ENCODE data around the gene NRXN3. TPM values are rescaled to one million over a fixed set of nuclear protein-coding genes. Genes with fewer than 3 reads are reported as not detected.

The NRXN3 gene
- total RNA-seq, 1 experiment from 2014 or later = not detected

- no peak for DNase-seq (ENCODE audit: low spot score)
- in situ Hi-C loops (cut with HindIII; ENCODE audit: low sequenced_read_pairs) = no loop called here
Measured at GRCh38 chr14:79596551-79596950, 1426.4 kb downstream of the NRXN3 start.

GRCh38 chr14:79597566-79597965 is 1427.4 kb downstream of the NRXN3 start:
- in situ Hi-C loops (cut with HindIII; ENCODE audit: low sequenced_read_pairs) = no loop called here
- no peak for DNase-seq (ENCODE audit: low spot score)

- DNase-seq (ENCODE audit: low spot score) = no peak
- in situ Hi-C loops (cut with HindIII; ENCODE audit: low sequenced_read_pairs) = no loop called here
Measured at GRCh38 chr14:79598339-79598738, 1428.2 kb downstream of the NRXN3 start.

GRCh38 chr14:79599239-79599638 is 1429.1 kb downstream of the NRXN3 start:
- no peak for DNase-seq (ENCODE audit: low spot score)
- in situ Hi-C loops (cut with HindIII; ENCODE audit: low sequenced_read_pairs) = no loop called here

- DNase-seq (ENCODE audit: low spot score) = peak; percentile 92
- in situ Hi-C loops (cut with HindIII; ENCODE audit: low sequenced_read_pairs) = no loop called here
Measured at GRCh38 chr14:79600406-79600805, 1430.2 kb downstream of the NRXN3 start.

- in situ Hi-C loops (cut with HindIII; ENCODE audit: low sequenced_read_pairs) = no loop called here
- DNase-seq (ENCODE audit: low spot score) = peak; percentile 43
Measured at GRCh38 chr14:79601579-79601978, 1431.4 kb downstream of the NRXN3 start.

GRCh38 chr14:79602045-79602444 is 1431.9 kb downstream of the NRXN3 start:
- in situ Hi-C loops (cut with HindIII; ENCODE audit: low sequenced_read_pairs) = no loop called here

GRCh38 chr14:79602742-79603141 is 1432.6 kb downstream of the NRXN3 start:
- in situ Hi-C loops (cut with HindIII; ENCODE audit: low sequenced_read_pairs) = no loop called here

More at GRCh38 chr14:79602045-79602444, 1431.9 kb downstream of the NRXN3 start:
- peak; percentile 44 for DNase-seq (ENCODE audit: low spot score)

GRCh38 chr14:79605849-79606248 is 1435.7 kb downstream of the NRXN3 start:
- peak; percentile 89 for DNase-seq (ENCODE audit: low spot score)
- in situ Hi-C loops (cut with HindIII; ENCODE audit: low sequenced_read_pairs) = no loop called here

More at GRCh38 chr14:79602742-79603141, 1432.6 kb downstream of the NRXN3 start:
- no peak for DNase-seq (ENCODE audit: low spot score)

GRCh38 chr14:79608446-79608845 is 1438.3 kb downstream of the NRXN3 start:
- in situ Hi-C loops (cut with HindIII; ENCODE audit: low sequenced_read_pairs) = no loop called here
- DNase-seq (ENCODE audit: low spot score) = peak; percentile 98

- in situ Hi-C loops (cut with HindIII; ENCODE audit: low sequenced_read_pairs) = no loop called here
- no peak for DNase-seq (ENCODE audit: low spot score)
Measured at GRCh38 chr14:79613625-79614024, 1443.5 kb downstream of the NRXN3 start.

- in situ Hi-C loops (cut with HindIII; ENCODE audit: low sequenced_read_pairs) = no loop called here
- no peak for DNase-seq (ENCODE audit: low spot score)
Measured at GRCh38 chr14:79614448-79614847, 1444.3 kb downstream of the NRXN3 start.

- peak; percentile 2 for DNase-seq (ENCODE audit: low spot score)
- in situ Hi-C loops (cut with HindIII; ENCODE audit: low sequenced_read_pairs) = no loop called here
Measured at GRCh38 chr14:79627058-79627457, 1456.9 kb downstream of the NRXN3 start.

- peak; percentile 37 for DNase-seq (ENCODE audit: low spot score)
- in situ Hi-C loops (cut with HindIII; ENCODE audit: low sequenced_read_pairs) = no loop called here
Measured at GRCh38 chr14:79629411-79630287, 1459.5 kb downstream of the NRXN3 start.

- peak; percentile 34 for DNase-seq (ENCODE audit: low spot score)
- in situ Hi-C loops (cut with HindIII; ENCODE audit: low sequenced_read_pairs) = no loop called here
Measured at GRCh38 chr14:79630288-79630960, 1460.3 kb downstream of the NRXN3 start.

GRCh38 chr14:79631276-79631675 is 1461.1 kb downstream of the NRXN3 start:
- in situ Hi-C loops (cut with HindIII; ENCODE audit: low sequenced_read_pairs) = no loop called here
- DNase-seq (ENCODE audit: low spot score) = no peak

GRCh38 chr14:79638672-79639266 is 1468.6 kb downstream of the NRXN3 start:
- in situ Hi-C loops (cut with HindIII; ENCODE audit: low sequenced_read_pairs) = no loop called here
- DNase-seq (ENCODE audit: low spot score) = peak; percentile 99

- no peak for DNase-seq (ENCODE audit: low spot score)
- in situ Hi-C loops (cut with HindIII; ENCODE audit: low sequenced_read_pairs) = no loop called here
Measured at GRCh38 chr14:79639613-79640012, 1469.4 kb downstream of the NRXN3 start.

- in situ Hi-C loops (cut with HindIII; ENCODE audit: low sequenced_read_pairs) = no loop called here
- DNase-seq (ENCODE audit: low spot score) = no peak
Measured at GRCh38 chr14:79641371-79641770, 1471.2 kb downstream of the NRXN3 start.

GRCh38 chr14:79643132-79643531 is 1473.0 kb downstream of the NRXN3 start:
- in situ Hi-C loops (cut with HindIII; ENCODE audit: low sequenced_read_pairs) = no loop called here
- no peak for DNase-seq (ENCODE audit: low spot score)

Measured in G401 (cell line).